ENCODE data around the gene BEST1.

Gene BEST1

GRCh38 chr11:61918251-61918937 lies 31.8 kb upstream of the BEST1 start:
- Histone ChIP-seq H3K27ac (ENCODE audit: low read depth, low read length) (no peak overlapping the region), H3K4me1 (ENCODE audit: insufficient read depth, low read length) (peaks cover 38% of the 10 kb centered on the region), H3K36me3 (ENCODE audit: insufficient read depth, low read length) (no peaks in the 10 kb centered on the region), H3K27me3 (ENCODE audit: control insufficient read depth in 1 of 2, insufficient read depth in 2 of 2, low read length in 2 of 2) (peaks cover 0 to 11% of the 10 kb centered on the region in 2 donors), H3K9ac (ENCODE audit: low read length) (peak overlapping the region; percentile 15), H3K4me3 (ENCODE audit: low read depth in 1 of 2, low read length in 2 of 2) (peak overlapping the region; percentile 8 to 38), H3K9me3 (ENCODE audit: low read length) (no peaks in the 10 kb centered on the region)

DNA sequence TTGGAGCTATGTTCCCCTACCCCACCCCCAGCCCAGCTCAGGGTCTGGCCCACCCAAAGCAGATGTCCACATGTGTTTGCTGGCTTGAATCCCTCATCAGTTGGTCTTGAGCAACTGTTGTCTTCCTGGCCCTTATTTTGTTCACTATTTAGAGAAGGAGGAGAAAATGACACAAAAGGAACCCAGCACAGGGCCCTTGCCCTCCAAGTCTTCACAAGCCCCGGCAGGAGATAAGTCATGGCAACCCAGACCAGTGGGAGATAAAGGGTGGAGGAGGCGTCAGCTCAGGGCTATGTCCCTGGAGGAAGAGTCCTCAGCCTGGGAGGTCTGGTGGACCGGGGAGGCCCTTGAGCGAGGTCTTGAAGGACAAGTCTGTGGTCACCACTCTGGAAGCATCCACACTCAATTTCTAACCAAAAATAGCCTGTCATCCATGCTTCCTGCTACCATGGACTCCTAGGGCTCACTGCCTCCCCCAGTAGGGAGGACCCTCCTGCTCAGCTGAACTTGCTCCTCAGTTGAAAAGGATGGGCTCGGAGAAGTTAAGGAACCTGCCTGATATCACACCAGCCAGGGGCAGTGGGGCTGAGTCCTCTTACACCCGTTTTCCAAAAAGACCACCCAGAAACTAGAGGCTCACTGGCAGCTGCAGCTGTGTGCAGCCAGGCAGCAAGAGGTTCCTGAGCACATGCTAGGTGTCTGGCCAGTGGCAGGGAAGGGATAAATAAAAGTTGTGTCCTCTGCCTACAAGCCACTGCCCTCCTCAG lies 31.0 kb upstream of the BEST1 start:
- Histone ChIP-seq H3K4me1 (ENCODE audit: insufficient read depth, low read length) (peaks cover 43% of the 10 kb centered on the region), H3K9ac (ENCODE audit: low read length) (no peak overlapping the region), H3K36me3 (ENCODE audit: insufficient read depth, low read length) (no peaks in the 10 kb centered on the region), H3K27ac (ENCODE audit: low read depth, low read length) (peak overlapping the region; percentile 31), H3K4me3 (ENCODE audit: low read depth in 1 of 2, low read length in 2 of 2) (no peak overlapping the region), H3K9me3 (ENCODE audit: low read length) (no peaks in the 10 kb centered on the region), H3K27me3 (ENCODE audit: control insufficient read depth in 1 of 2, insufficient read depth in 2 of 2, low read length in 2 of 2) (peaks cover 0 to 11% of the 10 kb centered on the region in 2 donors)

- Histone ChIP-seq H3K4me3 (ENCODE audit: low read depth in 1 of 2, low read length in 2 of 2) (no peak overlapping the region), H3K27me3 (ENCODE audit: control insufficient read depth in 1 of 2, insufficient read depth in 2 of 2, low read length in 2 of 2) (peaks cover 0 to 11% of the 10 kb centered on the region in 2 donors), H3K27ac (ENCODE audit: low read depth, low read length) (no peak overlapping the region)
These were observed 30.2 kb upstream of the BEST1 start for GRCh38 chr11:61919705-61920631.

GRCh38 chr11:61921446-61921845 lies 28.7 kb upstream of the BEST1 start:
- Histone ChIP-seq H3K36me3 (ENCODE audit: insufficient read depth, low read length) (no peaks in the 10 kb centered on the region), H3K4me1 (ENCODE audit: insufficient read depth, low read length) (peaks cover 39% of the 10 kb centered on the region), H3K9me3 (ENCODE audit: low read length) (no peaks in the 10 kb centered on the region), H3K27ac (ENCODE audit: low read depth, low read length) (no peak overlapping the region), H3K9ac (ENCODE audit: low read length) (no peak overlapping the region), H3K4me3 (ENCODE audit: low read depth in 1 of 2, low read length in 2 of 2) (no peak overlapping the region), H3K27me3 (ENCODE audit: control insufficient read depth in 1 of 2, insufficient read depth in 2 of 2, low read length in 2 of 2) (peaks cover 0 to 11% of the 10 kb centered on the region in 2 donors)

More at GRCh38 chr11:61919705-61920631, 30.2 kb upstream of the BEST1 start:
- H3K4me1 ChIP-seq (ENCODE audit: insufficient read depth, low read length): peaks cover 44% of the 10 kb centered on the region
- H3K36me3 ChIP-seq (ENCODE audit: insufficient read depth, low read length): no peaks in the 10 kb centered on the region
- no peaks in the 10 kb centered on the region for H3K9me3 ChIP-seq (ENCODE audit: low read length)
- H3K9ac ChIP-seq (ENCODE audit: low read length): no peak overlapping the region

DNA sequence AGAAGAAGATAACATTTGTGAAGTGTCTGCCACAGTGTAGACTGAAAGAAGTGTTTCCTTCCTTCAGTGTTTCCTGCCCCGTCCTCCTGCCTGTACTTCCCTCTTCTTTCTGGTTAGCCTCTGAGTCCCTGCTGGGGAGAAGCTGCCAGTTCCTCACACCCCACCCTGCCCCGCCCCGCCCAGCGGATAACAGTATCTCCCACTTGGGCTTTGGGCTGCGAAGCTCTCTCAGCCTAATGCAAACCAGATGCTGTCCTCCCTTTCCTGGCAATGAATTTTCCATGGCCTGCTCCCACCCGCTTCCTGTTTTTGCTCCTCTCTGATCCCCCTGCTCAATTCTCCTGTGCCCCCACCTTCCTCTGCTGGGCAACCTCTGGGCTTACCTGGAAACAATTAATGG lies 27.6 kb upstream of the BEST1 start:
- H3K4me3 ChIP-seq (ENCODE audit: low read depth in 1 of 2, low read length in 2 of 2): no peak overlapping the region
- H3K9me3 ChIP-seq (ENCODE audit: low read length): no peaks in the 10 kb centered on the region
- H3K27me3 ChIP-seq (ENCODE audit: control insufficient read depth in 1 of 2, insufficient read depth in 2 of 2, low read length in 2 of 2): peaks cover 0 to 11% of the 10 kb centered on the region in 2 donors
- peaks cover 39% of the 10 kb centered on the region for H3K4me1 ChIP-seq (ENCODE audit: insufficient read depth, low read length)
- no peak overlapping the region for H3K9ac ChIP-seq (ENCODE audit: low read length)
- no peak overlapping the region for H3K27ac ChIP-seq (ENCODE audit: low read depth, low read length)
- no peaks in the 10 kb centered on the region for H3K36me3 ChIP-seq (ENCODE audit: insufficient read depth, low read length)

DNA sequence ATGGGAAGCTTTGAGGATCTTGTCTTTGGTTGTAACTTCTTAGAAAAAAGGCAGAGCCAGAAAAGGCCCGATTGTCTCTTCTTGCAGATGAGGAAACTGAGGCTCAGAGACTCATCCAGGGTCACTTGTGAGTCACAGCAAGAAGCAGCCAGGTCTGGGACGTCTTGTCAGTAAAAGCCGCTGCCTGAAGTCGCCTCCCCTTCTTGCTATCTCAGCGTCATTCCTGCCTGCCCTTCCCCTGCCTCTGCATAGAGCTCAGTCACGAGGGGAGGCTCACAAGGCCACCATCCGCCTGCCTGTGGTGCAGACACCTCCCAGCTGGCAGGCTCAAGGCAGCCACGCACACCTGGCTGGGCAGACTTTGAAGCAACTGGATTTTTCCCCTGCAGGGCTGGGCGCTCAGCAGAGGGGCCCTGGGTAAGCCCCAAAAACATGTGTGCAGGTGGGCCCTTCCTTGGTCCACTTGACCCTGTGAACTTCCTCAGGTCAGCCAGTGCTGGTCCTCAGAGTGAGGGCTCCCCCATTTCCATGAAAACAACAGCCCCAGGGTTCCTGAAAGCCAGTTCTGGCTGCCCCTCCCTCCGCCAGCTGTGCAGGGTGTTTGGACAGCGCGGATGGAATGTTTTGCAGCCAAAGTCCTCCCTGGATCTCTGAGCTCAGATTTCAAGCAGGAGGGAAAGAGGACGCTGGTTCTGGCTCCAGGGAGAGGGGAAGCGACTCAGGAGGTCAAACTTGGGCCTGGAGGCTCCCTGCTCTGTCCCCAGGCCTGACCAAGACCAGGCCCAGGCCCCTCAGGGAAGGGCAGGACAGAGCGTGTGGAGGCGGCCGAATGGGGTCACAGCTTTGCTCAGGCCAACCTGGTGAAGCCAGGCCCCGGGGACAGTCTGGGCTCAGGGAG lies 26.7 kb upstream of the BEST1 start:
- Histone ChIP-seq H3K36me3 (ENCODE audit: insufficient read depth, low read length) (no peaks in the 10 kb centered on the region), H3K9ac (ENCODE audit: low read length) (no peak overlapping the region), H3K27ac (ENCODE audit: low read depth, low read length) (peak overlapping the region; percentile 32), H3K9me3 (ENCODE audit: low read length) (no peaks in the 10 kb centered on the region), H3K4me3 (ENCODE audit: low read depth in 1 of 2, low read length in 2 of 2) (no peak overlapping the region), H3K4me1 (ENCODE audit: insufficient read depth, low read length) (peaks cover 33% of the 10 kb centered on the region), H3K27me3 (ENCODE audit: control insufficient read depth in 1 of 2, insufficient read depth in 2 of 2, low read length in 2 of 2) (peaks cover 0 to 11% of the 10 kb centered on the region in 2 donors)

GRCh38 chr11:61924064-61924455 lies 26.1 kb upstream of the BEST1 start:
- H3K36me3 ChIP-seq (ENCODE audit: insufficient read depth, low read length): no peaks in the 10 kb centered on the region
- no peaks in the 10 kb centered on the region for H3K9me3 ChIP-seq (ENCODE audit: low read length)
- H3K9ac ChIP-seq (ENCODE audit: low read length): no peak overlapping the region
- peaks cover 0 to 8% of the 10 kb centered on the region in 2 donors for H3K27me3 ChIP-seq (ENCODE audit: control insufficient read depth in 1 of 2, insufficient read depth in 2 of 2, low read length in 2 of 2)
- peaks cover 30% of the 10 kb centered on the region for H3K4me1 ChIP-seq (ENCODE audit: insufficient read depth, low read length)
- H3K4me3 ChIP-seq (ENCODE audit: low read depth in 1 of 2, low read length in 2 of 2): no peak overlapping the region
- peak overlapping the region; percentile 32 for H3K27ac ChIP-seq (ENCODE audit: low read depth, low read length)

DNA sequence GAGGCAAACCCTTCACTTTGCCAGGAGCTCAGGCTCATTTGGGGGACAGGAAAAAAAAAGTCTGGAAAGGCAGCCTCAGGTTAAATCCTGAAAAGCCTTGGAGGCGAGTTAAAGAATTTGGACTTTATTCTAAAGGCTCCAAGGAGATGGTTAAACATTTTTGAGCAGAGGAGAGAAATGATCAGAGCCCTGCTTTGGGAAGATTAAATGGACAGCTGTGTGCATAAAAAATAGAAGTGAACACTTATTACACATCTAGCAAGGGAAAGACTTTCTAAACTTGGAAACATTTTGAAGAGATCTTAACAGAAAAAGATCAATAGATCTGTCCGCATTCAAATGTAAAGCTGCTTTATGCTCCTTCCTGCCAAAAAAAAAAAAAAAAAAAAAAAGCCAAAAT lies 24.4 kb upstream of the BEST1 start:
- H3K27me3 ChIP-seq (ENCODE audit: control insufficient read depth in 1 of 2, insufficient read depth in 2 of 2, low read length in 2 of 2): no peaks in the 10 kb centered on the region
- peaks cover 21% of the 10 kb centered on the region for H3K4me1 ChIP-seq (ENCODE audit: insufficient read depth, low read length)
- H3K36me3 ChIP-seq (ENCODE audit: insufficient read depth, low read length): no peaks in the 10 kb centered on the region
- H3K27ac ChIP-seq (ENCODE audit: low read depth, low read length): no peak overlapping the region
- H3K9me3 ChIP-seq (ENCODE audit: low read length): no peaks in the 10 kb centered on the region
- H3K4me3 ChIP-seq (ENCODE audit: low read depth in 1 of 2, low read length in 2 of 2): no peak overlapping the region
- H3K9ac ChIP-seq (ENCODE audit: low read length): no peak overlapping the region

DNA sequence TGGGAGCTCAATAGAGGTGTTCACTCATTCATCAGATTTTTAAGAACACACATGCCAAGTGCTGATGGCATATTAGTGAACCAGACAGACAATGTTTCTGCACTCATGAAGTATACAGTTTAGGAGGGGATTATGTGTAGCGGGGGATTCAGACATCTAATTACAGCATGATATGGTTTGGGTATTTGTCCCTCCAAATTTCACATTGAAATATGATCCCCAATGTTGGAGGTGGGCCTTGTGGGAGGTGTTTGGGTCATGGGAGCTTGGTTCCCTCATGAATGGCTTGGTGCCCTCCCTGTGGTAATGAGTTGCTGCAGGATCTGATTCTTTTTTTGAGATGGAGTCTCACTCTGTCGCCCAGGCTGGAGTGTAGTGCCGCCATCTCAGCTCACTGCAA lies 23.9 kb upstream of the BEST1 start:
- no peaks in the 10 kb centered on the region for H3K27me3 ChIP-seq (ENCODE audit: control insufficient read depth in 1 of 2, insufficient read depth in 2 of 2, low read length in 2 of 2)
- no peaks in the 10 kb centered on the region for H3K9me3 ChIP-seq (ENCODE audit: low read length)
- H3K27ac ChIP-seq (ENCODE audit: low read depth, low read length): no peak overlapping the region
- peaks cover 20% of the 10 kb centered on the region for H3K4me1 ChIP-seq (ENCODE audit: insufficient read depth, low read length)
- no peaks in the 10 kb centered on the region for H3K36me3 ChIP-seq (ENCODE audit: insufficient read depth, low read length)
- H3K9ac ChIP-seq (ENCODE audit: low read length): no peak overlapping the region
- no peak overlapping the region for H3K4me3 ChIP-seq (ENCODE audit: low read depth in 1 of 2, low read length in 2 of 2)

DNA sequence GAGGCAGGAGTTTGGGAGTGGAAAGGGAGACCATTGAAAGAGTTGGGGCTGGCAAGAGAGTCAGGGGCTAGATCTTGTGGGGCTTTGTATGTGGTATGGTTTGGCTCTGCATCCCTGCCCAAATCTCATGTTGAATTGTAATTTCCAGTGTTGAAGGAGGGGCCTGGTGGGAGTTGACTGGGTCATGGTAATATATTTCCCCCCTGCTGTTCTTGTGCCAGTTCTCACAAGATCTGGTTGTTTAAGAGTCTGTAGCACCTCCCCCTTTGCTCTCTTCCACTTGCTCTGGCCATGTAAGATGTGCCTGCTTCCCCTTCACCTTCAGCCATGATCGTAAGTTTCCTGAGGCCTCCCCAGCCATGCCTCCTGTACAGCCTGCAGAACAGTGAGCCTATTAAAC lies 22.6 kb upstream of the BEST1 start:
- Histone ChIP-seq H3K4me1 (ENCODE audit: insufficient read depth, low read length) (peaks cover 15% of the 10 kb centered on the region), H3K27ac (ENCODE audit: low read depth, low read length) (no peak overlapping the region), H3K27me3 (ENCODE audit: control insufficient read depth in 1 of 2, insufficient read depth in 2 of 2, low read length in 2 of 2) (no peaks in the 10 kb centered on the region), H3K36me3 (ENCODE audit: insufficient read depth, low read length) (no peaks in the 10 kb centered on the region), H3K9me3 (ENCODE audit: low read length) (no peaks in the 10 kb centered on the region), H3K9ac (ENCODE audit: low read length) (no peak overlapping the region), H3K4me3 (ENCODE audit: low read depth in 1 of 2, low read length in 2 of 2) (no peak overlapping the region)

Data from muscle layer of colon (tissue), 2 donors.